NCI-H524 treated with DMSO at 0.1 percent for 48 hours (cell line): Measurements from ENCODE around the gene TTC39B.

Source experiments
- DNase-seq: peaks from one replicate; lab custom pipeline; 2025; lab: John Stamatoyannopoulos, UW

The TTC39B gene

GRCh38 chr9:15178631-15179030 lies 128.4 kb downstream of the TTC39B start:
- peak; percentile 69 for DNase-seq

GRCh38 chr9:15176836-15177235 lies 130.2 kb downstream of the TTC39B start:
- no peak for DNase-seq

- DNase-seq, result no peak
These were observed 143.1 kb downstream of the TTC39B start for GRCh38 chr9:15163931-15164330.

GRCh38 chr9:15161753-15162152 lies 145.3 kb downstream of the TTC39B start:
- DNase-seq, result no peak

- DNase-seq, result no peak
These were observed 146.3 kb downstream of the TTC39B start for GRCh38 chr9:15160673-15161072.

GRCh38 chr9:15158064-15158463 lies 149.0 kb downstream of the TTC39B start:
- DNase-seq, result no peak

- DNase-seq, result no peak
These were observed 149.6 kb downstream of the TTC39B start for GRCh38 chr9:15157381-15157780.

- DNase-seq, result peak; percentile 38
These were observed 150.8 kb downstream of the TTC39B start for GRCh38 chr9:15156241-15156640.

GRCh38 chr9:15155826-15156225 lies 151.2 kb downstream of the TTC39B start:
- no peak for DNase-seq

- DNase-seq, result no peak
These were observed 151.7 kb downstream of the TTC39B start for GRCh38 chr9:15155323-15155722.

- DNase-seq, result no peak
These were observed 152.3 kb downstream of the TTC39B start for GRCh38 chr9:15154677-15155076.

GRCh38 chr9:15153961-15154360 lies 153.1 kb downstream of the TTC39B start:
- no peak for DNase-seq

GRCh38 chr9:15150939-15151338 lies 156.1 kb downstream of the TTC39B start:
- DNase-seq, result no peak

- no peak for DNase-seq
These were observed 157.6 kb downstream of the TTC39B start for GRCh38 chr9:15149450-15149849.

GRCh38 chr9:15146268-15146700 lies 160.7 kb downstream of the TTC39B start:
- peak; percentile 92 for DNase-seq

- DNase-seq, result no peak
These were observed 162.4 kb downstream of the TTC39B start for GRCh38 chr9:15144622-15145061.

GRCh38 chr9:15142878-15143534 lies 164.0 kb downstream of the TTC39B start:
- no peak for DNase-seq

GRCh38 chr9:15140051-15140450 lies 167.0 kb downstream of the TTC39B start:
- no peak for DNase-seq

GRCh38 chr9:15139469-15139868 lies 167.5 kb downstream of the TTC39B start:
- no peak for DNase-seq

GRCh38 chr9:15138357-15138686 lies 168.7 kb downstream of the TTC39B start:
- DNase-seq, result no peak

- no peak for DNase-seq
These were observed 169.2 kb downstream of the TTC39B start for GRCh38 chr9:15137658-15138356.

- no peak for DNase-seq
These were observed 169.9 kb downstream of the TTC39B start for GRCh38 chr9:15137089-15137488.

GRCh38 chr9:15136646-15137045 lies 170.4 kb downstream of the TTC39B start:
- no peak for DNase-seq
